Measurements from ENCODE around the gene TEX28.
"Not testable (repeated sequence)": the region's sequence is repeated elsewhere in the genome, so short reads cannot be mapped to it uniquely, and the experiment has no call there.

Gene TEX28

GRCh38 chrX:154247377-154248045 is 47.4 kb downstream of the TEX28 start:
- not testable (repeated sequence) for DNase-seq (ENCODE audit: low read depth)

DNA sequence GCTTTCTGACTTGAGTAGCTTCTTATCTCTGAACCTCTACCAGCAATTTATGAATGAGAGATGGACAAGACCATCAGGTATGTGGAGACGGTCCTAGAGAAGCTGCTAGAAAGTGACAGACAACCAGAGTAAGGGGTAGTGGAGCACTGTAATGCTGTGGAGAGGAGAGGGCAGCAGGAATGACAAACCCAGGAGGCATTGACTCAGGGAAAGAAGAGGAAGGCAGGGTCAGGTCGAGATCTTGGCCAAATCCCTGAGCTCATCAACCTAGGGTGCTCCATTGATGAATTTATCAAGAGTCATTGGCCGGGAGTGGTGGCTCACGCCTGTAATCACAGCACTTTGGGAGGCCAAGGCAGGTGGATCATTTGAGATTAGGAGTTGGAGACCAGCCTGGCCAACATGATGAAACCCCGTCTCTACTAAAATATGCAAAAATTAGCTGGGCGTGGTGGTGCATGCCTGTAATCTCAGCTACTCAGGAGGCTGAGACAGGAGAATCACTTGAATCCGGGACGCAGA is 54.9 kb downstream of the TEX28 start:
- DNase-seq (ENCODE audit: low read depth): not testable (repeated sequence)

GRCh38 chrX:154238939-154239559 is 55.9 kb downstream of the TEX28 start:
- not testable (repeated sequence) for DNase-seq (ENCODE audit: low read depth)

DNA sequence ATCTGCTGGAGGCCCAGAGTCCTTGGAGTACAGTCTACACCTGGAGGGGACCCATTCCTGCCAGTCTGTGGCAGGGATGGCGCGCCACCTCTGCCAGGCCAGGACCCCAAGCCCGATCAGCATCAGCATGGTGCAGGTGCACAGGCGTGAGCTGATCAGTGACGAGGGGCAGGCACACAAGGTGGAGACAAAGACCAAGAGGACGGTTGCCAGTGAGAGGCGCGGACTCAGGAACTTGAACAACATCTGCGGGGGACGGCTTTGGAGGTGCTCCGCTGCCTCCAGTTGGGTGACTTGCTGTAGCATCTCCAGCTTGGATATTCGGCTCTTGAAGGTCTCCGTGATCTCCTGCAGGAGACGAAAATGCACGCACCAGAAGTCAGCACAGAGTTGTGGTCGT is 61.3 kb downstream of the TEX28 start:
- DNase-seq (ENCODE audit: low read depth): not testable (repeated sequence)

- not testable (repeated sequence) for DNase-seq (ENCODE audit: low read depth)
Observed at GRCh38 chrX:154231443-154231842, 63.5 kb downstream of the TEX28 start.

DNA sequence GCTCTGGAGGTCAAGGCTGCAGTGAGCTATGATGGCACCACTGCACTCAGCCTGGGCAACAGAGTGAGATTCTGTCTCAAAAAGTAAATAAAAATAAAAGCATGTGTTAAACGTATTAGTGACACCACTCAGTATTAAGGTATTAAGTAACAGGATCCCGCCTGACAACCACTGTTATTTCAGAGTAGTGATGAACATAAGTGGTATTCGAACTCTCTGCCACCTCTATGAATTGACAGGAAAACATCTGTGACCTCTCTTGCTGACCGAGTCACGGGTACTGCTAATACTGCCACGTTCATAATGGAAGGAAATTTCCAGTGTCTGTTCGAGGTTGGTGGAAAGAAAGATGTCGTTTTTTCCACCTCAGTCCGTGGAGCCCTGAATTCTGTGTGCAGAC is 68.2 kb downstream of the TEX28 start:
- not testable (repeated sequence) for DNase-seq (ENCODE audit: low read depth)

DNA sequence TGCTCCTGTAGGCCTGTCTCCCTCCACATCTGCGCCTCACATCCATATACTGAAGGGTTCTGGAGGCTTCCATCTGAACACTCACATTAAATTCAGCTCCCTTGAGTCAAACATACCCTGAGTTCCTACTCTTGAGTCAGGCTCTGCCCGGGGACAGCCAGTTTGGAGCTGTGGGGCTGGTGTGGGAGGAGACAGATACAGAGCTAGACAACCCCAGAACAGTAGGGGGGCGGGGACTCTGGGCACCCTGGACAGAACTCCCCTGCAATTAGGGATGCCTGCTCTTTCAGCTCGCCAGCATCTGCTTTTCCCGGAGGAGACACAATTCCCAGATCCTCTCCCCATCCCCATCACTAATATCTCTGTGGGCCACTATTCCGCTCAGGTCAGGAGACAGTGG is 69.6 kb downstream of the TEX28 start:
- not testable (repeated sequence) for DNase-seq (ENCODE audit: low read depth)

Measured in non-pigmented ciliary epithelial cell (primary cell).